MG63 (cell line): ENCODE results near the gene TEAD1. TPM values are rescaled to one million over a fixed set of nuclear protein-coding genes. Genes with fewer than 3 reads are reported as not detected.

Source experiments
- DNase-seq: peaks from one replicate; pipeline ENCODE4 v3.0.0-alpha.2; 2020
- H3K27me3 ChIP-seq: fragments of 250-450 bp; sonication (Bioruptor Pico); 2 replicates; pipeline ENCODE4 v1.5.1; 2020; ENCODE audit warnings: mild to moderate bottlenecking, moderate library complexity
- H3K36me3 ChIP-seq: fragments of 250-450 bp; sonication (Bioruptor Pico); 2 replicates; pipeline ENCODE4 v1.5.1; 2020; ENCODE audit warnings: mild to moderate bottlenecking, moderate library complexity
- H3K4me3 ChIP-seq: fragments of 250-450 bp; sonication (Bioruptor Pico); 2 replicates; pipeline ENCODE4 v1.5.1; 2020; ENCODE audit warnings: mild to moderate bottlenecking, moderate library complexity
- H3K9me3 ChIP-seq: fragments of 250-450 bp; sonication (Bioruptor Pico); 2 replicates; pipeline ENCODE4 v1.5.1; 2020; ENCODE audit warnings: mild to moderate bottlenecking, moderate library complexity
- total RNA-seq: library from RNA; depleted of rRNA; stranded (reverse); fragments of >200 nt; shearing (Covaris generic); gene quantifications from 2 replicates; pipeline ENCODE4 v1.2.3, GENCODE V29; 2014; ENCODE audit warnings: low replicate concordance

Gene TEAD1
- total RNA-seq, 1 experiment from 2014 or later = 17.5 TPM

DNA sequence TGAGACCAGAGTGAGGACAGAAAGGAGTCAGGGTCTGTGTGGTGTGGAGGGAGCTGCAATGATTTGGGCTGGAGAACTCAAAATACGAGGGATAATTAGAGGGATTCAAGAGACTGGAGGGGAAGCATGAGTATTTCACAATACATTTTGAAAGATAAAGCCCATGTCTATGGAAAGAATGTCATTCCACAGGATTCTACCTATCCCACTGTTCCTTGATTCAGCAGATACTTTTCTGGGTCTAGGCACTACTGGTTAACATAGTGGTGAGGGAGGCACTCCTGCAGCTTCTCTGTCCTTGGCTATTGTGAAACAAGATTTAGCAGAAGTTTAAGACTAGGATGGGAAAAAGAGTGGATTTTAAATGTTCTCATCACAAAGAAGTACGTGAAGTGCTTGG lies 262.0 kb downstream of the TEAD1 start:
- no peaks in the 10 kb centered on the region for H3K27me3 ChIP-seq
- H3K36me3 ChIP-seq = peaks cover 69% of the 10 kb centered on the region
- H3K4me3 ChIP-seq = no peak overlapping the region
- no peaks in the 10 kb centered on the region for H3K9me3 ChIP-seq
- no peak for DNase-seq

DNA sequence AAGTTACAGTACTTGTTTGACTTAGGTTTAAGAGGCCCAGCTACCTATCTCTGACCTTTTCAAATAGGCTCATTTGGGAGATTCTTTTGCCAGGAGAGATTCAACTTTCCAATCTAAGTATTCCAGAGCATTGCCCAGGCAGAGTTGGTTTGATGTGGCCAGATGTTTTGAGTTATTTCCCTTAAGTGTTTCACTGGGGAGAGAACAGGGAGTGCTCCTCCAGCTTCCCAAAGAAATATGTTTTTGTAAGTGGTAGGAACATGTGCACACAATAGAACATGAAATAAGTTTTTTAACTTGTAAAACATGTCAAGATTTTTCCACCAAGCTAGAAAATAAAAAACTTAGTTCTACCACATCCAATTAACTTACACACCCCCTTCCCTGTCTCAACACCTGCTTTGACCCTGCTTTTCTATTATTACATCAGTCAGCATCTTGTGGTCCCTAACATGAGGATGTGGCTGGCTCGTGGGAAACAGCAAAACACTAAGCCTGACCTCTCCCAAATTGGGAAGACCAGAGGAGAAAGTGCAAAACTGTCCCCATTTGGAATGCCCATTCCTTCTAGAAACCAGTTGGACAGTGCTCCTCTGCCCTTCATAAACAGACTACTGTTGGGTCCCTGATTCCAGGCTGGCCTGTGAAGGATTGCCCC lies 264.5 kb downstream of the TEAD1 start:
- no peaks in the 10 kb centered on the region for H3K9me3 ChIP-seq
- H3K36me3 ChIP-seq = peaks cover 71% of the 10 kb centered on the region
- H3K27me3 ChIP-seq = no peaks in the 10 kb centered on the region
- DNase-seq = no peak
- H3K4me3 ChIP-seq = no peak overlapping the region

DNA sequence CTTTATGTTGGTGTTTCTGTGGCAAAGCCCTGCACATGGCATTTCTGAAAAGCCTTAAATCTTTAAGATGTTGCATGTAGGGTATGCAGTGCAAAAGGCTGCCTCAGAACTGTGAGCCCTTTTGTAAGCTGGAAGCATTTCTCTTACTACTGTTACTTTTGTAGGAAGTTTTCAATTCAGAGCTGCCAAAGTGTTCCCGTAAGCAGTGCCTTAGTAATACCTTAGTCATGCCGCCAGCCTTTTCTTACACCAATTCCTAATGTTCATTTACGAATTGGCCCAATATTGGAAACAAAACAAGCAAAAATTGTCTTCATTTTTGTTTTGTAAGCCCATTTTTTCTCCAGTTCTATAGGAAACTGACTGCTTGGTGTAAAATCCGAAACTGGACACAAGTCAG lies 267.4 kb downstream of the TEAD1 start:
- Histone ChIP-seq H3K27me3 (no peaks in the 10 kb centered on the region), H3K9me3 (no peaks in the 10 kb centered on the region), H3K4me3 (no peak overlapping the region), H3K36me3 (peaks cover 70% of the 10 kb centered on the region)
- peak; percentile 23 for DNase-seq

DNA sequence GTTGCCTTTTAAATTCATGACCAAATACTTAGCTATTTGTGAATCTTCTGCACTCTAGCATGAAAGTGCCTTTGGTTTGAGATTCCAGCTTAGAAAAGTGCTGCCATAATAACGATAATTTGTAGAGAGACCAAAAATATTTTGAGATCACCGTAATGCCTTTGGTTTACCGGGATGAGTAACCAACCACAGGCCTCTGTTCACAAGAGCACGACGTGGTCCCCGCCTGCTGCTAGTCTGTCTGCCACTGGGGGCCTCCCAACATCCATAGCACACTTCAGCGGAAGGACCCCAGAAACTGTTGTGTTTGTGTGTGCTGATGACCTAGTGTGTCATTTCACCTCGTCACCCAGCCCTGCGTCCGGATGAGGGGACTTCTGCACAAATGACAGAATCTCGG lies 267.9 kb downstream of the TEAD1 start:
- peak; percentile 34 for DNase-seq
- H3K4me3 ChIP-seq = no peak overlapping the region
- no peaks in the 10 kb centered on the region for H3K27me3 ChIP-seq
- peaks cover 65% of the 10 kb centered on the region for H3K36me3 ChIP-seq
- H3K9me3 ChIP-seq = no peaks in the 10 kb centered on the region

DNA sequence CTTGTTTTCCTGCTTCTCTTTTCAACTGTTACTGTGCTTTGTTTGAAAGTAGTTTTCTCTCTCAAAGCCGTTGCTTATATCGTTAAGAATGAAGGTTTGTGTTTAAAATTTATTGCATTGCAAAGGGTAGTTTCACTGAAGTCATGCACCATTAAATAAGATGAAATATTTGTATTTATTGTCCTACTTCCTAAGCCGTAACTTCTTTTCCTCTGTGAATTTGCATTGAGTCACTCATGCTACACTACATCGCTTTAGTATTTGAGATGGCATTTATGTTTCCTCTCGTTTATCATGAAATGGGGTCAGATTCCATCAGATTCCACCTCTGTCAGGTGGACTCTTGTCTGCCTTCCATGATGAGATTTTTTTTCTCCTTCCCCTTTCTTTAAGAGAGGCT lies 269.1 kb downstream of the TEAD1 start:
- H3K9me3 ChIP-seq = no peaks in the 10 kb centered on the region
- no peak overlapping the region for H3K4me3 ChIP-seq
- H3K36me3 ChIP-seq = peaks cover 56% of the 10 kb centered on the region
- H3K27me3 ChIP-seq = no peaks in the 10 kb centered on the region
- DNase-seq = no peak

DNA sequence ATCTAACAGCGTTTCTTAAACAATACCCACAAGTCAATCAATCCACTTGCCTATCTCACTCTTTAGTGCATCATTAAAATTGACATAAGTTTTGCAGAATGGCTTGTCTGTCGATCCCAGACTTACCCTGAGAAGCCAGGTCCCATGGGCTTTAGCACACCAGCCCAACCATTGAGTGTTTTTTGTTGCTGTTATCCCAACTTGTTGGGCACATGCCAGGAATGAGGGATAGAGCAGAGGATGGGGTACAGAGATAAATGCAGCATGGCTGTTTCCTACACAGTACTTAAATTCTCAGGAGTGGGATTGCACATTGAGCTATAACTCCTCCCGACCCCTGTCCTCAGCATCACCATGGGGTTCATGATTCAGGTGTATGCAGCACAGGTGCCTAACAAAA lies 270.7 kb downstream of the TEAD1 start:
- no peak for DNase-seq
- Histone ChIP-seq H3K4me3 (no peak overlapping the region), H3K36me3 (peaks cover 40% of the 10 kb centered on the region), H3K27me3 (no peaks in the 10 kb centered on the region), H3K9me3 (no peaks in the 10 kb centered on the region)

DNA sequence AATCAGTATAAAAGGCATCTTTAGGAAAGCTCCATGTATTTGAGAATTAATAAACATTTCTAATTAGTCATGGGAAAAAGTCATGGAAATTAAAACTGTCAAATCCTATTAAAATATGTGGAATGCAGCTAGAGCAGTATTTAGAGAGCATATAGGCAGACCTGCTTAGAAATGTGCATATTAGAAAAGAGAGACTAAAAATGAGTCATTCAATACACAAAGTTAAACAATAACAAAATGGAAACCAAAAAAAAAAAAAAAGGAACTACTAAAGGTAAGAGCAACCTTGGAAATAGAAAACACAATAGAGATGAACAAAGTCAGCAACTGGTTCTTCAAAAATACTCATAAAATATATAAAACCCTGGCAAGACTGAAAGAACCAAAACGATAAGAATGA lies 275.2 kb downstream of the TEAD1 start:
- Histone ChIP-seq H3K4me3 (no peak overlapping the region), H3K36me3 (peaks cover 6% of the 10 kb centered on the region), H3K9me3 (peaks cover 10% of the 10 kb centered on the region), H3K27me3 (no peaks in the 10 kb centered on the region)
- DNase-seq = no peak

DNA sequence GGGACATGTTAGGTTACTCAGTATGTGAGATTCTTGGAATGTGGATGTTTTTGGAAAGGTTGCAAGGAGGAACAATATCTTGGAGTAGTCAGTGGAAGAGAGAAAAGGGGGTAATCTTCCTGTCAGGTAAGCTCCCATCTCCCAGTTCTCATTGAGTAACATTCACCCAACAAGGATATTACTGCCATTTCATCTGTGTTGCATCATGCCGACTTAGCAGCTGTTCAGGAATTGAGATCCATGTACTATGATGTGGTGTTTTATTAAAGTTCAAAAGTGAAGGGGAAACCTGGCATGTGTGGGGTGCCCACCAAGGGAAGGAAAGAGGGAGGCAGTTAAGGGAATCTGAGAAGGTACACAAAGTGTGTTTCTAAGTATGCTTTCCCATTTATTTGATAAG lies 276.4 kb downstream of the TEAD1 start:
- DNase-seq = no peak
- Histone ChIP-seq H3K27me3 (no peaks in the 10 kb centered on the region), H3K4me3 (no peak overlapping the region), H3K9me3 (peaks cover 10% of the 10 kb centered on the region), H3K36me3 (no peaks in the 10 kb centered on the region; the same call in 1 of the 2 replicates)

DNA sequence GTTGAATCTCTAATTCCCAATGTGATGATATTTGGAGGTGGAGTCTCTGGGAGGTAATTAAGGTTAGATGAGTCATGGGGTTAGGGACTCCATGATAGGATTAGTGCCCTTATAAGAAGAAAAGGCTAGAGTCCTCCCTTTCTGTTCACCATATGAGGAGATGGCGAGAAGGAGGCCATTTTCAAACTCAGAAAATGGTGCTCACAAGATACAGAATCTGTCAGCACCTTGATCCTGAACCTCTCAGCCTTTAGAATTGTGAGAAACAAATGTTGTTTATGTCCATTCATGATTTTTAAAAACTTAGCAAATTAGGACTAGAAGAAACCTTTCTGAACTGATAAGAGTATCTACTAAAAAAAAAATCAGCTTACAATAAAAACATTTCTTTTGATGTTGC lies 277.2 kb downstream of the TEAD1 start:
- Histone ChIP-seq H3K36me3 (no peaks in the 10 kb centered on the region; the same call in 1 of the 2 replicates), H3K4me3 (no peak overlapping the region), H3K27me3 (no peaks in the 10 kb centered on the region), H3K9me3 (peaks cover 10% of the 10 kb centered on the region)
- DNase-seq = no peak

DNA sequence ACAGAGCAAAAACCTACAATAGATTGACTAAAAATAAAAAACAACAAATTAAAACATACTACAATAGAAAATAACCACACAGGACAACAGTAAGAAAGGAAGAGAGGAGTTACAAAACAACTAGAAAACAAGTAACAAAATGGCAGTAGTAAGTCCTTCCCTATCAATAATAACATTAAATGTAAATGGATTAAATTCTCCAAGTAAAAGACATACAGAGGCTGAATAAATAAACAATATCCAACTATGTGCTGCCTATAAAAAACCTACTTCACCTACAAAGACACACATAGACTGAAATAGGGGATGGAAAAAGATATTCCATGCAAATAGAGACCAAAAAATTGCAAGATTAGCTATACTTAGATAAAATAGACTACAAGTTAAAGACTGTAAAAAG lies 277.9 kb downstream of the TEAD1 start:
- no peaks in the 10 kb centered on the region for H3K36me3 ChIP-seq
- no peaks in the 10 kb centered on the region for H3K27me3 ChIP-seq
- no peak overlapping the region for H3K4me3 ChIP-seq
- H3K9me3 ChIP-seq = peaks cover 10% of the 10 kb centered on the region
- DNase-seq = no peak

DNA sequence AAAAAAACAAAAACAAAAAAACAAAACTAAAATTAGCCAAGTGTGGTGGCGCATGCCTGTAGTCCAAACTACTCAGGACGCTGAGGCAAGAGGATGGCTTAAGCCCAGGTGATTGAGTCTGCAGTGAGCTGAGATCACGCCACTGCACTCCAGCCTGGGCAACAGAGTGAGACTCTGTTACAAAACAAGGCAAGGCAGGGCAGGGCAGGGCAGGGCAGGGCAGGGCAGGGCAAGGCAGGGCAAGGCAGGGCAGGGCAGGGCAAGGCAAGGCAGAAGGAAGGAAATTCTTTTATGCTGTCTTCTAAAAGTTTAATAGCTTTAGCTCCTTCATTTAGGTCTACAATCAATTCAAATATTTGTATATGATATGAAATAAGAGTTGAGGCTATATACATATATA lies 284.8 kb downstream of the TEAD1 start:
- Histone ChIP-seq H3K4me3 (no peak overlapping the region), H3K27me3 (no peaks in the 10 kb centered on the region), H3K36me3 (no peaks in the 10 kb centered on the region), H3K9me3 (peaks cover under 1% of the 10 kb centered on the region; the same call in 1 of the 2 replicates)
- no peak for DNase-seq

DNA sequence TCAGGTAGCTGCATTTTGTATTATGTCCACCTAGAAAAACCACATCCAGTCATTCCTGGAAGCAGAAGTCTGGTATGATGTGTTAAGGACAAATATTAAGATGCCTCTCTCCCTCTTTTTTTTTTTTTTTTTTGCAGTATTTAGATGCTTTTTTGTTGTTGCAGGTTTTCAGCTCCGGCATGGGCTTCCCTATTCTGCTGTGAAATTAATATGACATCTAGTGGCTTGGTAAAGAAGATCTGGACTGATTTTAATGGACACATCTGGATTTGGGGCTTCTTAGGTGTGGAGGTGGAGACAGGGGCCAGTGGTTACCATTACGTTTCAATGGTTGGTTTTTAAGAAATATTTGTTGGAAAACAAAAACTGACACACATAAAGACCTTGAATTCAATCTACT lies 287.4 kb downstream of the TEAD1 start:
- no peaks in the 10 kb centered on the region for H3K36me3 ChIP-seq
- no peak overlapping the region for H3K4me3 ChIP-seq
- no peaks in the 10 kb centered on the region for H3K9me3 ChIP-seq
- no peaks in the 10 kb centered on the region for H3K27me3 ChIP-seq
- DNase-seq = no peak

DNA sequence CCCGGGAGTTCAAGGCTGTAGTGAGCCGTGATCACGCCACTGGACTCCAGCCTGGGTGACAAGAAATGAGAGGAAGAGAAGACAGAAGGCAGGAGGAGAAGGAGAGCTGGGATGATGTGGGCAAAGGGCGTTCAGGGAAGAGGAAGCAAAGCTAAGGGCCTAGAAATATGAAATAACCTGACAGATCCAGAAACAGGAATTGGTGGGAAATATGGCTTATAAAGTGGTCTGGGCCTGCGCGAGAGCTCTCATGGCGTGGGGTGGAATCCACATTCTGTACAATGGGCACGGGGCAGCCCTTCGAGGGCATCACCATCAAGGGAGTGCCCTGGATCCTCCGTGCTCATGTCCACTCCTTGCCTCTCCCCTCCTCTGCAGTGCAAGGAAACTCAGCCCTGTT lies 288.1 kb downstream of the TEAD1 start:
- no peak overlapping the region for H3K4me3 ChIP-seq
- H3K27me3 ChIP-seq = no peaks in the 10 kb centered on the region
- no peak for DNase-seq
- H3K9me3 ChIP-seq = no peaks in the 10 kb centered on the region
- H3K36me3 ChIP-seq = no peaks in the 10 kb centered on the region

DNA sequence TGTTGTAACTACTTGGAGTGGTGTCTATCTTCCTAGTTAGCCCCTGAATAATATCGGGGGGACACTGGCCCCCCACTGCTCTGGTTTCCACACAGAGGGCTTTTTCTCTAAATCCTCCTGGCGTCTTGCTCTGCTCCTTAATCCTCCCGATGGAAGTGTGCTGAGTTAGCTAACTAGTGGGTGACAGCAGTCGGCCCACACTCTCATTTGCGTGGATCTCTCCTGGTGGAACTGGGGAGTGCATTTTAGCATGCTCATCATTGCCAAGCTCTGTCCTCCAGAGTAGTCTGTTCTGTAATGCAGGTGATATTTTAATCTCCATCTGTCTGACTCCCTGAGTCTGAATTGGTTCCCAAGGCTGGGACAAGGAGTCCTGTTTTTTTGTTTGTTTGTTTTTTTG lies 288.8 kb downstream of the TEAD1 start:
- no peaks in the 10 kb centered on the region for H3K9me3 ChIP-seq
- H3K36me3 ChIP-seq = no peaks in the 10 kb centered on the region
- H3K27me3 ChIP-seq = no peaks in the 10 kb centered on the region
- no peak overlapping the region for H3K4me3 ChIP-seq
- DNase-seq = no peak

DNA sequence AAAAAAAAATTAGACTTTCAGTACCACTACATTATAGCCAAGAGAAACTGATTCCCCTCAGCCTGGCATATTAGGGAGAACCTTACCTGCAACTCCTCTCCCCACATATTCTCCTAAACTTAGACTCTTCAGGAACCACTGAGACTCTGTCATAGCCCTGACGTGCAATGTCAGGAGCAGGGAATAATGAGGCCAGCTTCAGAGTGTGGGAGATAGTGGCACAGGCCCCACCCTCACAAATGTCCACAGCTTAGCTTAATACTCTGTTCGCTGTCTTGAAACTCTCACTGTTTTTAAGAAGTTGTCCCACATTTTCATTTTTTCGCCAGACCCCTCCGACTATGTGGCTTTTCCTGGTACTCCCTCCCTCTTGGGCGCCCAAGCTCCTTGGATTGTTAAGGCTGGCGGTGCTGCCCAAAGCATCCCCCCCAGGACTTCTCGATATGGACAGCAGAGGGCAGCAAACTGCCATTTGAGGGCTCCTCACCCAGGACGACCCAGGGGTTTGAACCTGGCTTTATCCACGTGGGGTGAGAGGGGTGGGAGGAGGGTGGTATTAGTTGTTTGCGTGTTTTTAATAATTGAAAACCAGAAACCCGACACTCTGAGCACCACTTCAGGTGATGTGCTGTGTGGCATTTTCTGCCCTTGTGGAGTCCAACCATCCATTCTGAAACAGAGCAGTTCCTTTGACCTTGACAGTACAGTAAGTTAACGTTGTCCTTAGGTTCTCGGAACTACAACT lies 289.7 kb downstream of the TEAD1 start:
- H3K9me3 ChIP-seq = no peaks in the 10 kb centered on the region
- H3K27me3 ChIP-seq = no peaks in the 10 kb centered on the region
- H3K36me3 ChIP-seq = no peaks in the 10 kb centered on the region
- no peak overlapping the region for H3K4me3 ChIP-seq
- DNase-seq = peak; percentile 43

DNA sequence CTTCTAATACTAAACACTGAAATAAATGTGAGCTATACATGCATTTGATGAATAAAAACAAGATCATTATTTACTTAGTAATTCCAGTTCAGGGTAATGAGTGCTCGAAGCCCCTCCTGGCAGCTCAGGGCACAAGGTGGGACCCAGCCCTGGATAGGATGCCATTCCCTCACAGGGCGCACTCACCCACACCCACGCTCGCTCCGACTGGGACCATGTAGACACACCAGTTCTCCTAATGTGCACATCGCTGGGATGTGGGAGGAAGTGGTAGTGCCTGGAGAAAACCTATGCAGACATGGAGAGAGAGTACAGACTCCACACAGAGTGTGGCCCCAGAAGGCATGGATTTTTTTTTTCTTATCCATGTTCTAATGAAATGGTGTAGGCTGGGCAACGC lies 290.4 kb downstream of the TEAD1 start:
- Histone ChIP-seq H3K36me3 (no peaks in the 10 kb centered on the region), H3K9me3 (no peaks in the 10 kb centered on the region), H3K4me3 (no peak overlapping the region), H3K27me3 (no peaks in the 10 kb centered on the region)
- DNase-seq = no peak

DNA sequence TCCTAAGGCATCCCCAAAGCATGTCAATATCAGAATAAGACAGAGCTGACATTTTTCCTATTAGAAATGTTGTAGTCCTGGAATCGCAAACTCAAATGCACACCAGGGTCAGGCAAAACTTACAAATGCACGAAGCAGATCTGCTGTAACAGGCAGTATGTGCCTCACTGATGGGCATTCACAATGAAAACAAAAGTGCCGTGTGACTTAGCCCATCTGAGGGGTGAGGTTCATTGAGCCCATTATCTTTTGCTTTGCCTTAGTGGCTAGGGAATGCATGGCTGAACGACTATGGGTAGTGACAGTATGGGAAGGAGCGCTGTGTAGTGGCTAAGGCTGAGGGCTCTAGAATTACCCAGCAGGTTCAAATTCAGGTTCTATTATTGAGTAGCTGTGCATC lies 291.8 kb downstream of the TEAD1 start:
- no peaks in the 10 kb centered on the region for H3K36me3 ChIP-seq
- H3K4me3 ChIP-seq = no peak overlapping the region
- DNase-seq = no peak
- no peaks in the 10 kb centered on the region for H3K9me3 ChIP-seq
- H3K27me3 ChIP-seq = no peaks in the 10 kb centered on the region

DNA sequence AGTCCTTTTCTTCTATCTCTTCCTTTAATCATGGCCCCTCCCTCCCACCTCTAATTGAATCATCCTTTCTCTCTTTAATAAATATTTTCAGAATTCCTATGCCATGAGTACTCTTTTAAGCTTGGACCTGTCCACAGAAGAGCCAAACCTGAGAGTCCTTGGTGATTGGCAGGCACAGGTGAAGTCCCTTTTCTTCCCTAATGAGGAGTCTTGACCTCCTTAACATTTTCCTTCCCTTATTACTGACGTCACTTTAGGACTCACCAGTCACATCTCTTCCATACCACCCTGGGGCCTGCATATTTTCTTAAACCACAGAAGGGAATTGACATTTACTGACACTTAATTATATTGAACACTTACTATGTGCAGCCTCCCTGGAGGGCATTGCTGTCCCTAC lies 293.9 kb downstream of the TEAD1 start:
- H3K27me3 ChIP-seq = no peaks in the 10 kb centered on the region
- H3K36me3 ChIP-seq = no peaks in the 10 kb centered on the region
- H3K9me3 ChIP-seq = no peaks in the 10 kb centered on the region
- DNase-seq = no peak
- no peak overlapping the region for H3K4me3 ChIP-seq
